GM18907 (cell line): Measurements from ENCODE around the gene UFSP2.

Source experiments
- ATAC-seq: cut with Tn5 transposase; IDR thresholded peaks from one replicate; pipeline ENCODE4 v1.9.1; 2021; ENCODE audit warnings: mild to moderate bottlenecking, moderate library complexity; ENCODE audit not compliant: unreplicated experiment

UFSP2 gene

GRCh38 chr4:185357733-185358440, 67.9 kb downstream of the UFSP2 start:
- ATAC-seq = no peak

- no peak for ATAC-seq
Measured at GRCh38 chr4:185357211-185357610, 68.6 kb downstream of the UFSP2 start.

- no peak for ATAC-seq
Measured at GRCh38 chr4:185352741-185353140, 73.0 kb downstream of the UFSP2 start.

GRCh38 chr4:185352202-185352601, 73.6 kb downstream of the UFSP2 start:
- ATAC-seq = no peak

GRCh38 chr4:185351691-185352090, 74.1 kb downstream of the UFSP2 start:
- ATAC-seq = no peak
